ENCODE data around the gene ENC1. TPM values are rescaled to one million over a fixed set of nuclear protein-coding genes. Genes with fewer than 3 reads are reported as not detected.
A peak's percentile ranks its signal among the peaks of the same experiment; 100 is the strongest.

The ENC1 gene
- total and polyA plus RNA-seq, 2 of the 8 experiments (the other 6 are each of a cell fraction or from before 2014, with no cell fraction given) = 5.5 to 13.2 TPM

GRCh38 chr5:74684900-74685851 lies 44.6 kb upstream of the ENC1 start, which contains the start of gene HEXB (continued):
- TF ChIP-seq SAP30 (IDR thresholded peaks at IDR 0.05; ENCODE audit: insufficient read depth, insufficient replicate concordance, low read length) = no peak
- peak in 1 of 2 experiments; percentile 90; a peak in 2 of 3 replicates for TF ChIP-seq POLR2A (IDR thresholded peaks at IDR 0.05; ENCODE audit: control extremely low read depth in 1 of 2, low read depth in 2 of 2, low read length in 2 of 2)
- TF ChIP-seq KDM4A (IDR thresholded peaks at IDR 0.05; ENCODE audit: low read depth, low read length, severe bottlenecking) = peak; percentile 94
- TF ChIP-seq JUND (IDR thresholded peaks at IDR 0.05; ENCODE audit: low read length) = peak; percentile 92
- TF ChIP-seq RNF2 (IDR thresholded peaks at IDR 0.05; ENCODE audit: borderline replicate concordance, low read depth, low read length, missing control alignments, poor library complexity, severe bottlenecking) = no peak
- no peak for TF ChIP-seq RXRA (IDR thresholded peaks at IDR 0.05; ENCODE audit: insufficient read depth, low read depth, low read length)
- peak; percentile 86 for TF ChIP-seq ASH2L (IDR thresholded peaks at IDR 0.05; ENCODE audit: low read length)
- no peak for TF ChIP-seq ATF2 (IDR thresholded peaks at IDR 0.05; ENCODE audit: low read length)
- TF ChIP-seq TCF12 (IDR thresholded peaks at IDR 0.05; ENCODE audit: low read depth, low read length) = no peak
- TF ChIP-seq ATF3 (IDR thresholded peaks at IDR 0.05; ENCODE audit: insufficient read depth, low read depth, low read length) = 0 out of 2 replicates have a peak, but pooled peaks have one; percentile 47
- TF ChIP-seq KDM1A (IDR thresholded peaks at IDR 0.05; ENCODE audit: borderline replicate concordance, low read length) = peak; percentile 68
- TF ChIP-seq CTBP2 (IDR thresholded peaks at IDR 0.05; ENCODE audit: borderline replicate concordance, insufficient read depth, insufficient read length, low read length) = no peak
- TF ChIP-seq BCL11A (IDR thresholded peaks at IDR 0.05; ENCODE audit: low read depth in 2 of 2, low read length in 2 of 2) = no peak
- peak; percentile 12 to 14; a peak in 2 of 4 replicates for TF ChIP-seq RAD21 (IDR thresholded peaks at IDR 0.05 in 1 of 2, conservative IDR thresholded peaks at IDR 0.05 in 1 of 2; ENCODE audit: low read depth in 2 of 2, low read length in 2 of 2)
- TF ChIP-seq CHD2 (IDR thresholded peaks at IDR 0.05; ENCODE audit: low read length) = no peak
- no peak for TF ChIP-seq TAF7 (optimal IDR thresholded peaks at IDR 0.05; ENCODE audit: borderline replicate concordance, low read depth, low read length)
- TF ChIP-seq, protein P1, sequence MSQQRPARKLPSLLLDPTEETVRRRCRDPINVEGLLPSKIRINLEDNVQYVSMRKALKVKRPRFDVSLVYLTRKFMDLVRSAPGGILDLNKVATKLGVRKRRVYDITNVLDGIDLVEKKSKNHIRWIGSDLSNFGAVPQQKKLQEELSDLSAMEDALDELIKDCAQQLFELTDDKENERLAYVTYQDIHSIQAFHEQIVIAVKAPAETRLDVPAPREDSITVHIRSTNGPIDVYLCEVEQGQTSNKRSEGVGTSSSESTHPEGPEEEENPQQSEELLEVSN (IDR thresholded peaks at IDR 0.05) = peak; percentile 68
- peak; percentile 84; the same call in 1 of the 2 replicates for TF ChIP-seq RBBP5 (IDR thresholded peaks at IDR 0.05; ENCODE audit: borderline replicate concordance, low read depth, low read length)
